Activated gamma-delta T cell treated with anti-CD3 and anti-CD28 coated beads, Interleukin-2, amount 50 U/mL, for 16 hours (primary cell): ENCODE data around the gene PLS1.
"Not testable (repeated sequence)": the region's sequence is repeated elsewhere in the genome, so short reads cannot be mapped to it uniquely, and the experiment has no call there.

Experiments used
- DNase-seq: peaks from one replicate; pipeline ENCODE4 v3.0.0-alpha.2; 2020; ENCODE audit warnings: low read depth

PLS1 gene

DNA sequence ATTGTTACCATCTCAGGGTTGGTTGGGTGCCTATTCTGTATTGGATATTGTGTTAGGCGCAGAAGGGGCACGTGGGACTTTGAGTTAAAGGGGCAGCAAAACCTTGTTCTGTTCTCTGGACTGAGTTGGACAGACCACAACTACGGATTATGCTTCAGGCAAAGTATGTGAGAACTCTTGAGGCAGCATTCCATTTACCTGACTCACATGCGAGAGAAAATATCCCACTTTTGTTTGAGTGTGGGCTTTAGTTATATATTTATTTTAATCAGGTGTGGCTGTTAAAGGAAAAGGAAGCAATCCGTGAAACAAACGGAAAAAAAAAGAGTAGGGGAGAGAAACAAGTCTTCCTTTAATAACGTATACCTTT, 627 bp upstream of the PLS1 start:
- no peak for DNase-seq

- DNase-seq = no peak
These were observed 514 bp downstream of the PLS1 start for GRCh38 chr3:142596726-142597088.

GRCh38 chr3:142597906-142598305, 1.7 kb downstream of the PLS1 start:
- no peak for DNase-seq

DNA sequence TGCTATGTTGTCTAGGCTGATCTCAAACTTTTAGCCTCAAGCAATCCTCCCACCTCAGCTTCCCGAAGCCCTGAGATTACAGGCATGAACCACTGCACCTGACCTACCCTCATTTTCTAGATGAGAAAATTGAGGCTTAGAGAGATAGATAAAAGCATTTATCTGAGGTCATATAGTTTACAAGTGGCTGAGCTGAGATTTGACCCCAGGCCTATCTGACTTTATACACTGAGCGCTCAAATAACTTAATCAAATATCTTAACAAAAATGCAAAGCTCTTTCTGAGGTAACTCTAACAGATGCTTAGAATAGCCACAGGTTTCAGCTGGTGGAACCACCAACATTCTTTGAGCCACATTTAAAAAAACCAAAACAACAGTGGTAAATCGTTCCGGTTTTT, 5.5 kb downstream of the PLS1 start:
- no peak for DNase-seq

GRCh38 chr3:142602619-142603385, 6.6 kb downstream of the PLS1 start:
- DNase-seq = no peak

GRCh38 chr3:142603386-142603705, 7.2 kb downstream of the PLS1 start:
- not testable (repeated sequence) for DNase-seq

- no peak for DNase-seq
These were observed 8.7 kb downstream of the PLS1 start for GRCh38 chr3:142604940-142605339.

GRCh38 chr3:142608631-142609030, 12.4 kb downstream of the PLS1 start:
- DNase-seq = no peak

DNA sequence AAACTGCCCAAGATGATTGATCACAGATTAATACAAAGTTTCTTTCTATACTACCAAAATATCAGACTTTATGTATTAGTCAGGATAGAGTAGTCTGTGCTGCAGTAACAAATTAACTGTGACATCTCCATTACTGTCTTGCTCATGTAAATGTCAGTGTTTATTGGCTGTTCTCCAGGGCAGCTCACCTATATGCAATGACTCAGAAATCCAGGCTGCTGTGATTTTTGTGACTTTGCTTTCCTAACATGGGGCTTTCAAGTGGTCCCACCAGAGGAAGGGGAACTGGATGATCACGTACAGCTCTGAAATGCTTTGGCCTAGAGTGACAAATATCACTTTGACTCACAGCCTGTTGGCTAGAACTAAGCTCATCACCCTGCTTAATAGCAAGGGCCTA, 12.9 kb downstream of the PLS1 start:
- DNase-seq = no peak

- DNase-seq = no peak
These were observed 15.0 kb downstream of the PLS1 start for GRCh38 chr3:142611206-142611605.

DNA sequence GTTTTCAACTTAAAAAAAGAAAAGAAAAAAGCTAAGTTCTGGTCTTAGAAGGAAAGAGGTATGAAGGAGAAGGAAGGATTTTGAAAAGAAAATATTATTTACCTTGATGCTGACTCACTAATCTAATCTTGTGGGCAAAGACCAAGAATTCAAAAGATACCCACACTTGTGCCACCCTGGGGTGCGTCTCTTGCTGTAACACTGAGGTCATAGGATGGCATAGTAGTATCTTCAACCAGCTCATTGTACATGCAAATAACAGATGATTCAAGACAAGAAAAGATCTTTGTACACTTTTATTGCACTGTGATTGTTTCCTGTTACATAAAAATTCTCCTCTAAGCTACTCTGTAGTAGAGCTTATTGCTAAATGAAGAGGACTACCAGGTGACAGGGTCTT, 17.3 kb downstream of the PLS1 start:
- no peak for DNase-seq

- no peak for DNase-seq
These were observed 17.9 kb downstream of the PLS1 start for GRCh38 chr3:142614059-142614626.

DNA sequence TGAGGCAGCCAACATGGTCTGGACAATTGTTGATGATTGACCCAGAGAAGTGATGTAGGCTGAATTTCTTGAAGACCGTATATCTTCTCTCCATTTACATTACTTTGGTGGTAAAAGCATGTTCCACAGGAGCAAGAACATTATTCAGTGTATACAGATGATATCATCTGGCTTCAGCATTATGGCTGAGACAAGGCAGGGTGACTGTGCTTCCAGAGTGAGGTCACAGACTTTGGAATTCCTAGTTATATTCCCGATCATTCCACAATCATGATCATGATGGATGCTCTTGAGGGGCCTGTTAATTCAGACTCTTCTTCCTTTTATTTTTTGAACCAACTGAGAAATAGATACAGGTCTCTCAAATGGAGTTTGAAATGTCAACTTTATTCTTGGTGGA, 19.0 kb downstream of the PLS1 start:
- DNase-seq = no peak

DNA sequence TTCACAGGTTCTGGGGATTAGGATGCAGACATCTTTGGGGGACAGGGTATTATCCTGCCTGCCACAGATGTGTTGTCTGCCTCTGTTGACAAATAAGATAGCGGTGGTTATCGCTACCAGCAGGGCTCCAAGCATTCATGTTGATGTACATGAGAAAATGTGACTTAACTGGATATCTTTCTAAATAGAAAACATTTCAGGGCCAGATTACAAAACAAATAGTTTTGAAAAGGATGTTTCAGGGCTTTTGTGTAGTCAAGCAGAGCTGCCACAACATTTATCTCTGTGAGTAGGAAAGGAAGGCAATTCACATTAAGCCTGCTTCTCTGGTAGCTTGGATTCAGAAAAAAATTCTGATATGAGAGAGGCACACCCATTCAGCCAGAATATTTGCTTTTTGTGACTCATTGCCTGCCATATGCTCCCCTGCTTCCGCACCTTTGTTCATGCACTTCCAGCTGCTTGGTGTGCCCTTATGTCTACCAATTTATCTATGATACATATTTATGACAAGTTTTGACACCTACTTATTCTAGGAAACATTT, 22.8 kb downstream of the PLS1 start:
- DNase-seq = no peak

GRCh38 chr3:142622405-142622804, 26.2 kb downstream of the PLS1 start:
- DNase-seq = no peak

DNA sequence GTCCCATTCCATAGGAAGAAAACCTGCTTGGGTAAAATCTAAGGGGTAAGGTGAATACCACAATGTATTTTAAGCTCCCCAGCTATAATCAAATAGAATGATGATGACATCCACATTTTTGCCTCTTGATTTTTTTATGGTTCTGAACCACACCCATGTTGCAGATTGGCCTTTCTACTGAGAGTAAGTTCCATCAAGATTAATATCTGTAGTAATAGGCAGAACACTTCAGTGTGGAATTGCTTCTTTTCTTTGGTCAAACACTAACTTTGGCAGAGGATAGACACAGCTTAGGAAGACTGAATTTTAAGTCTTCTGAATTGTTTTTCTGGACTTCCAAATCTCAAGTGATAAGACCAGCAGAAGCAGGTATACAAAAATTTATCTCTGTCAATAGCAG, 27.0 kb downstream of the PLS1 start:
- DNase-seq = no peak

DNA sequence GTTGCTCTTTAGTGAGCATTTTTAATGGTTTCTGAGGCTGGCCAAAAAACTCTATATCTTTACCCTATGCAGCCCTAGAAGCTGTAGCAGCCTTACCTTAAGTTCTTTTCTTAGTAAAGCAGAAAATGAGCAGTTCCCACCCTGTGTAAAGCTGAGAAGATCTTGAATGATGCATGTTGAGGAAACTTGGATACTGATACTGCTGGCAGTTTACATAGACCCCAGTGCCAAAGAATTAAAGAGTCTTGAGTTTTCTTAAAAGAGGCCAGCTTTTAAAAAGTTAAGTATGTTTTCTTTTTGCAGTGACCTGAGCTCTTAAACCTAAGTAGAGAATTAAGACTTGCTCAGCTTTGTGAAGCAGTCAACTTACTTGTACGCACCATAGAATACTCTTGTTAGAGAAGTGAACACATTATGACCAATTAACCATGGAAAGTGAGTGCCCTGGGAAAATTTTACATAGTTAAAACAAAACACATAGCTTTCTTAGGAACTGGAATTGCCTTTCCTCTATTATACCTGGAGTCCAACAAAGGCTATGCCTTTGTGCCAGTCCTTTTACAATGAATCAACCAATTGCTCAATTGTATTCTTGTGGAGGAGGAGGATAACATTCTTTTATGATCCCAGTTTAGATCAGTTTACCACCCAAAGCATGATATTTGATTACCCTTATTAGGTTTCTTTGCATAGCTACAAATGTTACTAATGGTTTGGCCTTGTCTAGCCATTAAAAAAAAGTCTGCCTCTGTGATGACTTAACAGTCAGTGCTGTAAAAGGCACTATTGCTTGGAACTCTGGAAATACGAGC, 28.4 kb downstream of the PLS1 start:
- no peak for DNase-seq

GRCh38 chr3:142625153-142625440, 28.9 kb downstream of the PLS1 start:
- DNase-seq = no peak

GRCh38 chr3:142626971-142627370, 30.8 kb downstream of the PLS1 start:
- DNase-seq = no peak

DNA sequence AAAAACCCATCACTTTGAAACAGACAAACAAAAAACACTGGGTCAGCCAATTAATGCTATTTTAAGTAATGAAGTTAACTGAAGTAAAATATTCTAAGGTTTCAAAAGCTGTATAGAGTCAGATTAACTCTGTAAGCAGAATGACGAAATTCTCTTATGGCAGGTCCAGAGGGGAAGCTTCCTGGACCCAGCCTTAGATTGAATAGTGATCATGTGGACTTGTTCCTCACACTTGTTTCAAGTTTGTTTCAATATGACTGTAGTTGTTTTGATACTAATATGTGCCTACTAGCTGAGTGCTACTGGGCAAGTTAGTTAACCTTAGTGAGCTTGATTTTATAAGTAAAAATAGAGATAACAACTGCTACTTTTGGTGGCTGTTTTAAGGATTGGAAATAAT, 32.6 kb downstream of the PLS1 start:
- no peak for DNase-seq

- DNase-seq = no peak
These were observed 36.9 kb downstream of the PLS1 start for GRCh38 chr3:142633073-142633472.

DNA sequence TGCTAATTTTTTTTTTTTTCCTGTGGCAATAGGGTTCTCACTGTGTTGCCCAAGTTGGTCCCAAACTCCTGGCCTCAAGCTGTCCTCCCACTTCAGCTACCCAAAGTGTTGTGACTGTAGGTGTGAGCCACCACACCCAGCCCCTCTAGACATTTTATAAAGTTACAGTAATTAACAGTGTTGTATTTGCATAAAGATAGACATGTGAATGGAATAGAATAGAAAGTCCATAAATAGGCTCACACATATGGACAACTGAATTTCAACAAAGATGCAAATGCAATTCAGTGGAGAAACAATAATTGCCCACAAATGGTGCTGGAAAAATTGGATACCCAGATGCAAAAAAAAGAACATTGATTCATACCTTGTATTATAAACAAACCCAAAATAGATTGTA, 39.9 kb downstream of the PLS1 start:
- no peak for DNase-seq

DNA sequence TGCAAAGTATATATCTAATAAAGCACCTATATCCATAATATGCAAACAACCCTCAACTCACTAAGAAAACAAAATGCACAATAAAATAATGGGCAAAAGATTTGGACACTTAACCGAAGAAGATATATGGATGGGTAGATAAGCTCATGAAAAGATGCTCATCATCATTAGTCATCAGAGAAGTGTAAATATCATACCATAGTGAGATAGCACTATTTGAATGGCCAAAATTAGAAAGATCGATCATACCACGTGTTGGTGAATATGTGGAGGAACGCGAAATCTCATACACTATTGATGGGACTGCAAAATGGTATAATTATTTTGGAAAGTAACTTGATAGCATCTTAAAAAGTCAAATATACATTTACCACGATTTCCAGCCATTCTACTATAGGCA, 40.5 kb downstream of the PLS1 start:
- no peak for DNase-seq

DNA sequence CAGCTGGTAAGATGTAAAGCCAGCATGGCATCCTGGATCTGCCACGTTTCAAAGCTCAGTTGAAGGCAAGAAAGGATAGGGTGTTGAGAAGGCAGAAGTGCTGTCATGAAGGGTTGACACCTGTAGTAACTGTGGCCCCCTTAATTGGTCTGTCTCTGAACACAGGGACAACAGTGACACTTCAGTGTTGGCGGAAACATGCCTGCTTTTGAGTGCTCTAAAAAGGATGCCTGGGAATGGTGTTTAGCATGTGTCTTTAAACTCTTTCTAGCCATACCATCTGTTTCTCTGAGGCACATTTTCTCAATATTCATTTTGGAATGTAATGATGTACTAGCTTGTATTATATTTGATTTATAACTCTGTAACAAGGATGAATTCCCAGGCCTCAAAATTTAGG, 42.1 kb downstream of the PLS1 start:
- DNase-seq = no peak
